T-helper 22 cell (primary cell): ENCODE data around the gene XXYLT1.

Experiments used
- DNase-seq: peaks from one replicate; pipeline ENCODE4 v3.0.0-alpha.2; 2020; ENCODE audit warnings: low read depth

Gene XXYLT1

DNA sequence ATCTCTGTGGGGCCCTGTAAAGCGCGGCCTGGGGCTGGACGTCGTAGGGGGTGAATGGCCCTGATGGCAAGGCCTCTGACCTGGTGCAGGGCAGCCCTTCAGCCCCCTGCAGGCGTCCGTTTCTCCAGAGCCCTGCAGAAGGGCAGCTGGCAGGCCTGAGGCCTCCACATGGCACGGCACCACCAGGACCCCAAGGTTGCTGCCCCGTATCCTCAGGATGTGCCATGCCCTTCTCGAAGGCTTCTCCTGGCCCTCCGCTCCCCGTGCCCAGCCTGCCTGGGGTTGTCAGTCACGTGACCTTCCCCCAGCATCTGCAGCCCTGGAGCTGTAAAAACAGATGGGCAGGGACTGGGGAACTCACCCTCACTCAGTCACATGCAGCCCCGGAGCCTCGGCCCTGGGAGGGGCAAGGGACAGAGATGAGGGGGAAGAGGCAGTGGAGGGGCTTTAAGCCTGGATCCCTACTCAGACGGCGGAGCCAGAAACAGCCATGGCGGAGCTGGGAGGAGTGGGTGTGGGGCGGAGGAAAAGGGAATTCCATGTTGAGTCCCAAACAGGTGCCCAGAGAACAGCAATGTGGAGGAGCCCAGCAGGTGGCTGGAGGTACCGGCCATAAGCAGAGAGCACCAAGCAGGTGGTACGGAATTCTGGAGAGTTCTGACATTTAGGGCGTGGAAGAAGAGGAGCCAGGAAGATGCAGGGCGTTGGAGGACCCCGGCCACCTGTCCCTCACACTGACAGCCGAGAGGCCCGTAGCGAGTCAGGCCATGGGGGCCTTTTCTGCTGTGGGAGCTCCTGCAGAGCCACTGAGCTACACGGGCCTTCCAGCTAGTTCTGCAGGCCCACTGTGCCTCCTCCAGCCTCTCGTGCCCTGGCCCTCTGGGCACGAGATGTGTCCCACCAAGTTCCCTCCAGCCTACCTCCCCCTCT is 193.1 kb downstream of the XXYLT1 start:
- no peak for DNase-seq

DNA sequence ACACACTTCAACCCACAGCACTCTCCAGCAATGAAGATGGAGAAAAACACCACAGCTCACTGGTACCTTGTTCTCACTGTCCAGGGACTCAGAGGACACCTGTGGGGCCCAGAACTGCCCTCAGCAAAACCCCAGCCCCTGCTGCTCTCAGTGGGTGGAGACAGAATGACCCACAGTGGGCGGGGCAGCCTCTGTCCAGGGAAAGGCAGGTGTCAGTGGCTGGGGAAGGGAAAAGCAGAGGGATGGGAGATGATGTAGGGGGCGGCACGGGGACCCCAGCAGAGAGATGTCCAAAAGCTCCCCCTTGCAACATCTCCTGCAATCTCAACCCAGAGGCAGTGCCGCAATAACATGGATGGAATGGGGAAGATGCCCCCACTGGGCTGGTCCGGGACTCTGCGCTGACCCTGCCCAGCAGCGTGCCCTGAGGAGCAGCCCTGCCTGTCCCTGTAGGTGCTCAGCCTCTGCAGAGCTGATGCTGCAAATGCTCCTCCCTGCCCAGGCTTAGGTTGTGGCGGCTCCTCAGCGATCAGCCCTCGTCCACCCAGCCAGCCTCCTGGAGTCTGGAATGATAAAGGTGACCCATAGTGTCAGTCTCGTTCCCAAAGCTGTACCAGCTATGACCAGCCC is 193.9 kb downstream of the XXYLT1 start:
- DNase-seq, result no peak

DNA sequence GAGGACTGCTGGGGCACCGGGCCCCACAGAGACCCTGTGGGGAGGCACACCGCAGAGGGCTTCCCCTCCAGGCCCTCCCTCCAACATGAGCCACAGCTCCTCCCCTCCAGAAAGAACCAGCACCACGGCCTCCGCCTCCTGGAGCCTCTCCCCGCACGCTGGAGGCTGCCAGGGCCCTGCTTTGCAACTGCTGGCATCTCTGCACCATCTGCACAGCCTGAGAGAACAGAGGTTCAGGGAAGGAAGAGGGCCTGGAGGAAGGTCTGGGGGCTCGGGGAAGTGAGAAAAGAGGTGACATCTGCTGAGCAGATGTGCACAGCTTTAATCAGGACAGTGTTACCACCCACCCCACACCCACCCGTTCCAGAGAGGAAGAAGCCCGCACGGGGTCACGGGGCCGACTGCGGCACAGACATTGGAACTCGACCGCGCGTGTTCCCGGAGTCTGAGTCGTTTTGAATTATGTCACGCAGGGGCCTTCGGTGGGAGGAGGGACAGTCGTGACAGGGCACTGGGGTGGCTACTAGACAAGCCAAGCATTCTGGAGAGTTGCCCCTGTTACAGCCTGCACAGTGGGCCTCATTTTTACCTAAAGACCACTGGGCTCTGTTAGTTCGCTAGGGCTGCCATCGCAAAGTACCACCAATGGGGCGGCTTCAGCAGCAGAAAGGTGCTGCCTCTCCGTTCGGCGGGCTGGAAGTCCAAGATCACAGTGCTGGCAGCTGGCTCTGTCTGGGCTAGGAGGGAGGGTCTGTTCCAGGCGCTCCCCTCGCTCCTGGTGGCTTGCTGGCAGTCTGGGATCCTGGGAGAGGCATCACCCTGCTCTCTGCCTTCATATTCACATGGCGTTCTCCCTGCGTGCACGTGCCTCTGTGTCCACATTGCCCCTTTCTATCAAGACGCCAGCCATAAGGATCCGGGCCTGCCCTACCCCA is 194.8 kb downstream of the XXYLT1 start:
- DNase-seq, result no peak

DNA sequence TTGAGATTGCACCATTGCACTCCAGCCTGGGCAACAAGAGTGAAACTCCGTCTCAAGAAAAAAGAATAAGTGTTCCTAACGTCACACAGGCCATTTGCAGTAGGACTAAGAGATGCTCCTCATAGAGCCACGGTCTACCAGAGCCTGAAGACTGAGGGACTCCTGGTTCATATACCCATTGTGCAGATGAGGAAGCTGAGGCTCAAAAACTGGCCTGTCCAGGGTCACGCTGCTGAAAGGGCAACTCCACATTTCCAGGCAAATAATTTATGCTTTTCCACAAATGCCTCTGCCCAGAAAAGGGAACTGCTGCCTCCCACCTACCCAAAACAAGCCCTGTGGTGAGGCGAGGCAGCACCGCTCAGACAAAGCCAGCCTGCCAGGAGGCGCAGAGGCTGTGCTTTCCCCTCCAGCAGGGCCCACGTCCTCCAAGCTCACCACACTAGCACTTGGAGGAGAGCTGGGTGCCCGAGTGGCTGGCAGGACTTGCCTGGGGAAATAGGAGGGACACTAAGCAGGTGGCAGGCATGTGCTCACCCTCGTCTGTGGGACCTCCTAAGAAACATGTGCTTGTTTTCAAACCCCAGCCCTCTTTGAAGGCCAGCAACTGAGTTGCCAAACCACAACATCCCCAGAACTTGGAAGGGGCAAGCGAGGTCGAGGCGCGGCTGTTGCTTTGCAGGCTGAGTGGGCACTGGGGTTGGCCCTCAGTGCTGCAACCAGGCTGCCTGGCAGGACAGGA is 195.6 kb downstream of the XXYLT1 start:
- DNase-seq, result no peak

DNA sequence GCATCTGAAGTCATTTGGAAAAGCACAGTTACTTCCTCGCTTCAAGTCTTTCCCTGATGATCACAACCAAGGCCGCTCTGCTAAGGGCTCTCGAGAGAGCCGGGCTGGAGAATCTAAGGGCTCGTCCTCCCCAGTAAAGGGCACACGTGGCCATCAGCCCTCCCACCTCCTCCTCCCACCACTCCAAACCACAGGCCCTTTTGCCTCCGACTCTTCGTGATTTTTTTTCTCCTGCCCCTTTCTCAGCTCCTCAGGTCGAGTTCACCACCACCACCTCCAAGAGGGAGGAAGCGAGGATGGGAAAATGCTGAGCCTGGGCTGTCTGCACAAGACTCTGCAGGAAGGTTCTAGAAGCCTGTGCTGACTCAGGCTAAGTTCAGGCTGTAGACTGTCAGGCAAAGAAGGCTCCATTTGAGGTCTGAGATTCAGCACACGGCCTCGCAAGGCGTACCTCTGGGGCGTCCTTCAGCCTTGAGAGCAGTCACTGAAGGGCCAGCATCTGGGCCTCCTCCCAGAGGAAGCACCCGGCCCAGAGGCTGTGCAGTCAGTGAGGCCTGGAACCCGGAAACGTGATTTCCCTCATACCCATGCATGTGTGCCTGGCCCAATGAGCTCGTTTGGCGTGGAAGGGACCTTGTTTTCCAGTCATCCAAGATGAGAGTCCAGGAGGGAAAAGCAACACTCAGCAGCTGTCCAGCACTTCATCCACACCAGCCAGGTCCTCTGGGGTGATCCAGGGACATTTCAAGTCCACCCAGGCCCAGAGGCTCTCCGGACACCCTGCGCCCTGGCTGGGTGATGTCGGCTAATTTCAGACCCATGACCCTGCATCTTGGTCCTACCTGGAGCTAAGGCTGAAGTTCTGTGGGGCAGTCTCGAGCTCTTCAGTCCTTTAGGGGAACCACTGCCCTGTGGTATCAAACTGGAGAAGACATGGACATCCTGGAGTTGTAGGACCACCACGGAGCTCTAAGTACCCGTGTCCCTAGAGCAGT is 196.8 kb downstream of the XXYLT1 start:
- no peak for DNase-seq

DNA sequence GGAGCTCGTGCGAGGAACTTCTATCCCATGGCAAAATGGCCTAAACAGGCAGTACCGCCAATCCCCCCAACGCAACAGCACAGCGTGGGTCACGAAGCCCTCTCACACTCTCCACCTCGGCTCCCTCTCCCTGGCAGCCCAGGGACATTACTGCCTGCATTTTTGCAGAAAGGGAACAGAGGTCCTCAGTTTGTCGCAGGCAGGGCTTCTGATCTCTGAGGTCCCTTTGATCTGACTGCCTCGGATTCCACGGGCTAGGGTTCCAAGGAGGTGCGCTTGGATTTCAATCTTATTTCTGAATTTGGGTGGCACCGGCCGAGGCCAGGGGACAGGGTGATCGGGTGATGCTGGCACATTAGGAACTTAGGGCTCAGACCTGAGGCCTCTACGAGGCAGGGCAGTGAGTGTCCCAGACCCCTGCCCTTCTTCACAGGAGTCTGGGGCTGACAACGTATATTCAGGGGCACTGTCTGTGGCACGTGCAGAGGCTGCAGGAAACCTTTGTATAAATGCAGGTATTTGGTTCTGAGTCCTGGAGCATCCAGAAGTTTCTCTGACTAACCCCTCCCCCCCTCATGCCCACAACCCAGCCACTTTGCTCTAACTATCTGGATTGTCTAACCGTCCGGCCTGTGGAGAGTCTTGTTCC is 197.9 kb downstream of the XXYLT1 start:
- no peak for DNase-seq

DNA sequence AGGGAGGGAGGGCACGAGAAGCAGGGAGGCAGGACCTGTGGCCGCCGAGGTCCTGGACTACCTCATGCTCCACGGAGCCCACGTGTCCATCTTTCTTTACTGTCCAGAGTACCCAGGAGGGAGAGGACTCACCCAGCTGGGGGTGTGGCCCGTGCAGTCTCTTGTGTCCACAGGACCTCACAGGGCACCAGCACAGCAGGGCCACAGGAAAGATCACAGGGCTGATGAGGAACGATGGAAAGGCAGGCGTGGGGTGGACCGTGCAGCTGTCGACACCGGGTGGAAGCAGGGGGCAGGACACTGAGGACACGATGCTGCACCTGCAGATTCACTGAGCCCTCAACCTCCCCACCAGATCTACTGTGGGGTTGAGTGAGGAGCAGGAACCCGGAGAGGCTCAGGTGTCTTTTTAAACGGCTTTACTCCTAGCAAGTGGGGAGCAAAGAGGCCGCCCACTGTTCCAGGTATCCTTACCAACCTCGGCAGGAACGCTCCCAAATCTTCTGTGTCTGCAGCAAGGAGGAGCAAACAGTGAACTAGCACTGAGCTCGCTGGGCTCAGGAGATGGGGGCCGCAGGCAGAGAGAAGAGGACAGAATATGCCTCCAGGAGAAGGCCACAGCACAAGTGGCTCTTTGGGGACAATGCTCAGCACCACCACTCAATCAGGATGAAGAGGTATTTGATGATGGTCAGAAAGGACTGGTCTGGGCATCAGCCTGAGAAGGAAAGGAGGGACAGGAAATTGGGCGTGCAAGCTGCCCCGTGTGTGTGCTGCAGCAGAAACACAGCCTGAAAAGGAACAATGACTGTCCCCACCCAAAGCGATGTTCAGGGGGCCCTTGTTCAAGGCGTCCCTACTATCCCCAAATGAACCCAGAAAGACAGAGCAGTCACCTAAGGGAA is 198.8 kb downstream of the XXYLT1 start:
- no peak for DNase-seq

DNA sequence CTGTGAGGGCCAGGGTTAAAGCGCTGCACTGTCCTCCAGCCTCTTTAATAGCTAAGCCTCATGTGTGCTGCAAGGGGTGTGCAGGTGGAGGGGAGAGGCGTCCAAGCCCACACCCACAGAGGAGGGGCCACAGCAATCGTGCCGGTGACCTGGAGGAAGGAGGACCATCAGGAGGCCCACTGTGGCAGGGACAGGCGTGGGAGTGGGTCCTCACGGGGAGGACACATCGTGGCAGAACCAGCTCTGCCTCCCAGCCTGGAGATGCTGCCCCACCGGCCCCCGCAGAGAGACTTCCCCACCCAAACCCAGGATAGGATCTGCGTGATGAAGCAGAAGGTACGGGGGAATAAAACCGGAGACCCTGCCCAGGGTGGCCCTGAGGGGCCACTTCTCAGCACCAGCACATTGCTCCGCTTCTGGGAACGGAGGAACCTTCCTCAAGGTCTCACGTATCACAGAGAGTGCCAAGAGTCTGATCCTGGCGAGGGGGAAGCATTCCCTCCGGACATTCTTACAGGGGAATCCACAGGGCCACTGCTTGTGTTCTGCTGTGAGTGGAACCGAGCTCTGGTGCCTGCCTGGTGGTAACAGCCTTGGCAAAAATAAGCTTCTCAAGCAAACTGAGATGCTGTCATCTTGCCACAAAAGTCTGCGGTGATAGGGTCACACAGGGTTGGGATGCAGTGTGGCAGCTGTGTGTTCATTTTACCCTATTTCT is 199.8 kb downstream of the XXYLT1 start:
- DNase-seq, result no peak

DNA sequence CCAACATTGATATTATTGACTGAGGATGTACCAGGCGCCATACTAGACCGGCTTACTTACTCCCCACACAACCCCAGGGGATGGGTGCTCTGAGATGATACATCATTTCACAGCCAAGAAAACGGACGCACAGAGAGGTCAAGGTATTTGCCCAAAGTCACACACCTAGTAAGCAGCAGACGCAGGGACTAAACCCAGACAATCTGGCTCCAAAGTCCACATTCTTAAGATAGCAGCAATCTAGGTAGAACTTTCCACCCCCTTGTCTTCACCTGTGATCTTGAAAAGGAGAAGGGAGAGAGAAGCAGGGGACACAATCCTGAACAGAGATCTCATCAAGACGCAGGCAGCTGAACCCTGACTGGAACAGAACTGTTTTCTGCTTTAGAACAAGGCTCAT is 200.6 kb downstream of the XXYLT1 start:
- DNase-seq, result no peak

DNA sequence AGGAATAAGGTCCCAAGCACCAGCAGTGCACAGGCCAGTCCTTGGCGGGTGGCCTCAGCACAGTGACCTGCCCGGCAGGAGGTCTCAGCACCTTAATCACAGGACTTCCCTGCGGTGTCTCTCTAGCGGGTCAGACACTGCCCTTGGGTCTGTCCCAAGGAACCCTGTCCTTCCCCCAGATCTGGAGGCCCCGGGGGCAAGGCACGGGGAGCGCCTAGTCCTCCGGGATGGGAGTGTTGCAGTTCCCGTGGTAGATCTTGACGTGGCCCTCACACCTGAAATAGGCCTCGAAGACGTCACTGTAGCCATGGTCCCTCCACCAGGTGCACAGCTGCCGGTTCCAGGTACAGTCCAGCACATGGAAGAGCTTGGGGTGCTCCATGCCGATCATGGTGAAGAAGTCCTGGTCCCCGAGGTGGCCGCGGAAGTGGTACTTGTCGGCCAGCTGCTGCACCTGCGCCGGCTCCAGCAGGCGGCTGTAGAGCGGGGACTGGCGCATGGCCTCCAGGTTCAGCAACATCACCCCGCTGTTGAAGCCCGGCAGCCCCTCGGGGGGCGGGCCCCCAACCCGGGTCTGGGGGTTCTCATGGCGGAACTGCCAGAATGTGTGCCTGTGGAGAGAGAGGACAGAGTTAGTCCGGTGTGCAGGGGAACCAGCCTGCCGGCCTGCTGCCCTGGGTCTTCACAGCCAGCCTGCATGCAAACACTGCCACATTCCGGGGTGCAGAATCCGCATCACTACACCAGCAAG is 201.3 kb downstream of the XXYLT1 start:
- DNase-seq, result no peak

DNA sequence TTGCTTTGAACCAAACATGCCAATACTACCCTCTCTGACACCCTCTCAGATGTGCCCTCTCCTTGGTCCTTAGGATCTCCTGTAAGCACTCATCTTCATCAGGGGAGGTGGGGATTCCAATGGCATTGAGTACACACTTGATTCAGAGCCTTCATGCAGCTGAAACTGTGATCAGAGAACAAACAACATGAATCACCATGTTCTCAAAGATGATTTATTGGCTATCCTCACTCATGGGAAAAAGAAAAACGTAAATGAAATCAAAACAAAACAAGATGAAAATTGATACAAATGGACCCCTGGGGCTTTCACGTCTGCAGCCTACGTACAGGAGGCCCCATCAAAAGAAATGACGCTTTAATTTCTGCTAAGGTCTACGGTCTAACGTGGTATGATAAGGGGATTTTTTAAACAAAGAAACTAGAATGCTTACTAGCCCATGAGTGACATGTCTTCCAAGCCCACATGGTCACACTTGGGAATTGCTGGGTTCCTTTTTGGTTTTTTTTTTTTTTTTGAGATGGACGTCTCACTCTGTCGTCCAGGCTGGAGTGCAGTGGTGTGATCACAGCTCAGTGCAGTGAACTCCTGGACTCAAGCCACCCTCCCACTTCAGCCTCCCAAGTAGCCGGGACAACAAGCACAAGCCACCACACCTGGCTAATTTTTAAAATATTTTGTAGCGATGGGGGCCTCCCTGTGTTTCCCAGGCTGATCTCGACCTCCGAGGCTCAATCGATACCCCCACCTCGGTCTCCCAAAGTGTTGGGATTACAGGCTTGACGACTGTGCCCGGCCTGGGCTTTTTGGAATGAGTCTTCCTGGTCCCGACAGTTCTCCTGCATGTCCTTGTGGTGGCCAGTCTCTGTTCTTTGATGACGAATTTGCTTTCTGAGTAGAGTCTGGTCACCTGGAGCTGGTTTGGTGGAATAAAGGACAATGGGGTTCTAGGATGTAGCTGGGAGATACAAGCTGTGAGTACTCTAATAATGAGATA is 202.6 kb downstream of the XXYLT1 start:
- DNase-seq, result no peak

DNA sequence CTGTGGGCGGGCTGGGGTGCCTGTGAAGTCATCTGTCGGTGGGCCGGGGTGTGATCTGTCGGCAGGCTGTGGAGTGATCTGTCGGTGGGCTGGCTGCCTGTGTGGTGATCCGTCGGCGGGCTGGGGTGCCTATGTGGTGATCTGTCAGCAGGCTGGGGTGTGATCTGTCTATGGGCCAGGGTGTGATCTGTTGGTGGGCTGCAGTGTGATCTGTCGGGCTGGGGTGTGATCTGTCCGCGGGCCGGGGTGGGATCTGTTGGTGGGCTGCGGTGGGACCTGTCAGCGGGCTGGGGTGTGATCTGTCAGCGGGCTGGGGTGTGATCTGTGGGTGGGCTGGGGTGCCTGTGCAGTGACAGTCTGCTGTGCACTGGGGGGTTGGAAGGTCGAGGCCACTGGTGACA is 204.5 kb downstream of the XXYLT1 start:
- DNase-seq, result no peak

DNA sequence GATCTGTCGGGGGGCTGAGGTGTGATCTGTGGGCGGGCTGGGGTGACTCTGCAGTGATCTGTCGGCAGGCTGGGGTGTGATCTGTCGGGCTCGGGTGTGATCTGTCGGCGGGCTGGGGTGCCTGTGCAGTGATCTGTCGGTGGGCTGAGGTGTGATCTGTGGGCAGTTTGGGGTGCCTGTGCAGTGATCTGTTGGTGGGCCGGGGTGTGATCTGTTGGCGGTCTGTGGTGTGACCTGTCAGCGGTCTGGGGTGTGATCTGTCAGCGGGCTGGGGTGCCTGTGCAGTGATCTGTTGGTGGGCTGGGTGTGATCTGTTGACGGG is 205.1 kb downstream of the XXYLT1 start:
- DNase-seq, result no peak

DNA sequence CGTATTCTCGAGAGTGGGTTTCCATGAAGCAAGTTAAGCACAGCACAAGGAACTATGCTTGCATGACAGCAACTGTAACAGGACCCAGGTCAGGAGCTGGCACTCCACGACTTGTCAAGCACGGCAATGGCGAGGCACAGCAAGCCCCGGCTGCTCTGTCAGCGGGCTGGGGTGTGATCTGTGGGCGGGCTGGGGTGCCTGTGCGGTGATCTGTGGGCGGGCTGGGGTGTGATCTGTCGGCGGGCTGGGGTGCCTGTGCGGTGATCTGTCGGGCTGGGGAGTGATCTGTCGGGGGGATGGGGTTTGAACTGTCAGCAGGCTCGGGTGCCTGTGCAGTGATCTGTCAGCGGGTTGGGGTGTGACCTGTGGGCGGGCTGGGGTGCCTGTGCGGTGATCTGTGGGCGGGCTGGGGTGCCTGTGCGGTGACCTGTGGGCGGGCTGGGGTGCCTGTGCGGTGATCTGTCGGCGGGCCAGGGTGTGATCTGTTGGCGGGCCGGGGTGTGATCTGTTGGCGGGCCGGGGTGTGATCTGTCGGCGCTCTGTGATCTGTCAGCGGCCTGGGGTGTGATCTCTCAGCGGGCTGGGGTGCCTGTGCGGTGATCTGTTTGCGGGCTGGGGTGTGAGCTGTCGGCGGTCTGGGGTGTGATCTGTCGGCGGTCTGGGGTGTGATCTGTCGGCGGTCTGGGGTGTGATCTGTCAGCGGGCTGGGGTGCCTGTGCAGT is 205.7 kb downstream of the XXYLT1 start:
- no peak for DNase-seq

DNA sequence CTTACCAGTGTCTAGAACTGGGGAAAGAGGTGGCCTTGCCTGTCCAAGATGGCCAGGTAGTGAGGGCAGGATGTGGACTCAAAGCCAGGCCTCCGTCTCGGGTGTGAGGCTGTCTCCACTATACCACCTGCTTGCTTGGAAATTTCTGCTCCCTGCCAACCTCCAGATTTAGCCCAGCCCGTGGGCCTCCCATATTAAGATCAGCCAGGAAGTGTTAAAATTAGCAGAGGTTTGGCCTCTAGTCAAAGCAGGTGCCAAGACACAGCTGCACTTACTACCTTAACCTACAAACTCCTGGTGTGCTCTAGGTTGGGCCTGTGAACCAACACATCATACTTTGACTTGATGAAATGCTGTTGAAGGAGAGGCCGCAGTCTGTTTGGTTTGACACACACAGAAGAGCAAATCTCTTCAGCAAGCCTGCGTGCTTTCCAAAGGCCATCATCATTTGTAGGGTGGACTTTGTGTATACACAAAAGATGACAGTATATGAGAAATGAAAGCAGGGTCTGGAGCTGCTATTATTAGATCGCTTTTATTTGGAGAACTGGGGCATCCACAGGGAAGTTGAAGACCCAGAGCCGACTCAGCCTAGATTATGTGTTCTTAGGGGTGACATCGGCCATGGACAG is 206.5 kb downstream of the XXYLT1 start:
- DNase-seq, result no peak
